HG03045 (cell line): ENCODE results near the gene SNN.

Source experiments
- ATAC-seq: cut with Tn5 transposase; IDR thresholded peaks from one replicate; pipeline ENCODE4 v1.9.1; 2021; ENCODE audit warnings: mild to moderate bottlenecking, moderate library complexity; ENCODE audit not compliant: unreplicated experiment

SNN gene

GRCh38 chr16:11635113-11635652 lies 33.1 kb upstream of the SNN start:
- ATAC-seq, result no peak

- no peak for ATAC-seq
Observed at GRCh38 chr16:11635679-11636171, 32.5 kb upstream of the SNN start.

- no peak for ATAC-seq
Observed at GRCh38 chr16:11636172-11636721, 32.0 kb upstream of the SNN start.

GRCh38 chr16:11637320-11637719 lies 30.9 kb upstream of the SNN start:
- ATAC-seq, result no peak

GRCh38 chr16:11638140-11638539 lies 30.1 kb upstream of the SNN start:
- no peak for ATAC-seq

- ATAC-seq, result no peak
Observed at GRCh38 chr16:11639008-11639562, 29.2 kb upstream of the SNN start.

- no peak for ATAC-seq
Observed at GRCh38 chr16:11639925-11640899, 28.0 kb upstream of the SNN start.

- ATAC-seq, result no peak
Observed at GRCh38 chr16:11640987-11641817, 27.1 kb upstream of the SNN start.

GRCh38 chr16:11642765-11643116 lies 25.5 kb upstream of the SNN start:
- no peak for ATAC-seq

GRCh38 chr16:11649276-11649675 lies 19.0 kb upstream of the SNN start:
- no peak for ATAC-seq

GRCh38 chr16:11650641-11651591 lies 17.3 kb upstream of the SNN start:
- ATAC-seq, result no peak

GRCh38 chr16:11651796-11652195 lies 16.5 kb upstream of the SNN start:
- ATAC-seq, result no peak

GRCh38 chr16:11655655-11656054 lies 12.6 kb upstream of the SNN start:
- no peak for ATAC-seq

- ATAC-seq, result no peak
Observed at GRCh38 chr16:11657556-11657955, 10.7 kb upstream of the SNN start.

GRCh38 chr16:11658896-11659708 lies 9.2 kb upstream of the SNN start:
- ATAC-seq, result no peak

- ATAC-seq, result no peak
Observed at GRCh38 chr16:11660565-11660964, 7.7 kb upstream of the SNN start.

GRCh38 chr16:11662582-11662981 lies 5.7 kb upstream of the SNN start:
- ATAC-seq, result no peak

- no peak for ATAC-seq
Observed at GRCh38 chr16:11665071-11665491, 3.2 kb upstream of the SNN start.
